IMR-90 (cell line): ENCODE data around the gene C1orf159.

Experiments used
- FOS ChIP-seq: fragments of 150-350 bp; IDR thresholded peaks from 2 replicates; pipeline ENCODE4 v1.6.1; 2016; ENCODE audit warnings: low read depth, low read length
- MAFK ChIP-seq: IDR thresholded peaks from 2 replicates; pipeline ENCODE4 v1.6.1; 2012; ENCODE audit warnings: low read depth, low read length, improper control_type of control experiment
- POLR2A ChIP-seq: IDR thresholded peaks from 2 replicates; pipeline ENCODE4 v1.6.1; 2012; ENCODE audit warnings: mild to moderate bottlenecking, low read depth, low read length
- RAD21 ChIP-seq: IDR thresholded peaks from 2 replicates; pipeline ENCODE4 v1.6.1; 2012; ENCODE audit warnings: low read length, improper control_type of control experiment
- RCOR1 ChIP-seq: IDR thresholded peaks from 2 replicates; pipeline ENCODE4 v1.6.1; 2012; ENCODE audit warnings: mild to moderate bottlenecking, low read length, improper control_type of control experiment; ENCODE audit not compliant: insufficient replicate concordance
- RFX5 ChIP-seq: IDR thresholded peaks from 2 replicates; pipeline ENCODE4 v1.8.0; 2012; ENCODE audit warnings: low read depth, mild to moderate bottlenecking, low read length, moderate library complexity
- TF ChIP-seq, protein P1 (sequence below): conservative IDR thresholded peaks from 2 replicates; pipeline ENCODE4 v1.5.1; 2012; ENCODE audit warnings: mild to moderate bottlenecking, low read depth, low read length, improper control_type of control experiment
- TF ChIP-seq, protein P2 (sequence below): fragments of 150-350 bp; IDR thresholded peaks from 2 replicates; pipeline ENCODE4 v1.6.1; 2016; ENCODE audit warnings: low read depth, mild to moderate bottlenecking, low read length, moderate library complexity, borderline replicate concordance

DNA sequence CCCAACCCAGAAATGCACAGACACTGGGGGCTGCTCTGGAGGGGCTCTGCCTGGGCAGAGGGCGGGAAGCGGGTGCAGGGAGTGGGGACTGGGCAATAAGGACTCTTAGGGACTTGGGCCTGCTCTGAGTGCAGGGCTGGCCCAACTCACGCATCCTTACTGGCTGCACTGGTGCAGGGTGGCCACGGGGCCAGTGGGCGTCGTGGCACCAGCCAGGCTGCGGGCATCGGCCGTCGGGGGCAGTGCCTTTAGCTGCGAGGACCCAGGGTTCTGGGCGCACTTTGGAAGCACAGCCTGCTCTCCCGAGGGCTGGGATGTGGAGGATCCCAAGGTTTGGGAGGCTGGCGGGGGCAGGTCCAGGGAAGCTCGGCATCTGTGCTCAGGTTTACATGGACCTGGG lies 30.7 kb upstream of the C1orf159 start:
- TF ChIP-seq, protein P1, sequence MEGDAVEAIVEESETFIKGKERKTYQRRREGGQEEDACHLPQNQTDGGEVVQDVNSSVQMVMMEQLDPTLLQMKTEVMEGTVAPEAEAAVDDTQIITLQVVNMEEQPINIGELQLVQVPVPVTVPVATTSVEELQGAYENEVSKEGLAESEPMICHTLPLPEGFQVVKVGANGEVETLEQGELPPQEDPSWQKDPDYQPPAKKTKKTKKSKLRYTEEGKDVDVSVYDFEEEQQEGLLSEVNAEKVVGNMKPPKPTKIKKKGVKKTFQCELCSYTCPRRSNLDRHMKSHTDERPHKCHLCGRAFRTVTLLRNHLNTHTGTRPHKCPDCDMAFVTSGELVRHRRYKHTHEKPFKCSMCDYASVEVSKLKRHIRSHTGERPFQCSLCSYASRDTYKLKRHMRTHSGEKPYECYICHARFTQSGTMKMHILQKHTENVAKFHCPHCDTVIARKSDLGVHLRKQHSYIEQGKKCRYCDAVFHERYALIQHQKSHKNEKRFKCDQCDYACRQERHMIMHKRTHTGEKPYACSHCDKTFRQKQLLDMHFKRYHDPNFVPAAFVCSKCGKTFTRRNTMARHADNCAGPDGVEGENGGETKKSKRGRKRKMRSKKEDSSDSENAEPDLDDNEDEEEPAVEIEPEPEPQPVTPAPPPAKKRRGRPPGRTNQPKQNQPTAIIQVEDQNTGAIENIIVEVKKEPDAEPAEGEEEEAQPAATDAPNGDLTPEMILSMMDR: no peak
- no peak for TF ChIP-seq MAFK
- no peak for TF ChIP-seq POLR2A
- TF ChIP-seq, protein P2, sequence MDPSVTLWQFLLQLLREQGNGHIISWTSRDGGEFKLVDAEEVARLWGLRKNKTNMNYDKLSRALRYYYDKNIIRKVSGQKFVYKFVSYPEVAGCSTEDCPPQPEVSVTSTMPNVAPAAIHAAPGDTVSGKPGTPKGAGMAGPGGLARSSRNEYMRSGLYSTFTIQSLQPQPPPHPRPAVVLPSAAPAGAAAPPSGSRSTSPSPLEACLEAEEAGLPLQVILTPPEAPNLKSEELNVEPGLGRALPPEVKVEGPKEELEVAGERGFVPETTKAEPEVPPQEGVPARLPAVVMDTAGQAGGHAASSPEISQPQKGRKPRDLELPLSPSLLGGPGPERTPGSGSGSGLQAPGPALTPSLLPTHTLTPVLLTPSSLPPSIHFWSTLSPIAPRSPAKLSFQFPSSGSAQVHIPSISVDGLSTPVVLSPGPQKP: no peak
- no peak for TF ChIP-seq RFX5
- TF ChIP-seq RCOR1: no peak
- no peak for TF ChIP-seq FOS
- no peak for TF ChIP-seq RAD21
